LNCaP clone FGC (cell line): ENCODE data around the gene DEK.

Experiments
- DNase-seq: peaks from one replicate; pipeline ENCODE4 v3.0.0-alpha.2; 2011; ENCODE audit warnings: low read depth
- H3K4me3 ChIP-seq: 2 replicates; pipeline ENCODE4 v1.5.1; 2011; ENCODE audit warnings: mild to moderate bottlenecking, low read depth, low read length, control low read depth
- TF ChIP-seq, protein P1 (sequence below): IDR thresholded peaks from 2 replicates; pipeline ENCODE4 v1.5.1; 2012; ENCODE audit warnings: mild to moderate bottlenecking; ENCODE audit not compliant: control insufficient read depth, insufficient read depth; ENCODE audit errors: extremely low read depth

DEK gene

DNA sequence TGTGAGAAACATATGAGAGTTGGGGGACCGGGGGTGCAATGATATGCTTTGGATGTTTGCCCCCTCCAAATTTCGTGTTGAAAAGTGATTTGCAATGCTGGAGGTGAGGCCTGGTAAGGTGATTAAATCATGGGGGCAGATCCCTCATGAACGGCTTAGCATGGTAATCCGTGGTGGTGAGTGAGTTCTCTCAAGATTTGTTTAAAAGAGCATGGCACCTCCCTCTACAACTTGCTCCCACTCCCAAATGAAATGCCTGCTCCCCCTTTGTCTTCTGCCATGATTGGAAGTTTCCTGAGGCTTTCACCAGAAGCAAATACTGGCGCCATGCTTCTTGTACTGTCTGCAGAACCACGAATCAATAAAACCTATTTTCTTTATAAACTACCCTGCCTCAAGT is 2.5 kb downstream of the DEK start:
- DNase-seq, result no peak
- TF ChIP-seq, protein P1, sequence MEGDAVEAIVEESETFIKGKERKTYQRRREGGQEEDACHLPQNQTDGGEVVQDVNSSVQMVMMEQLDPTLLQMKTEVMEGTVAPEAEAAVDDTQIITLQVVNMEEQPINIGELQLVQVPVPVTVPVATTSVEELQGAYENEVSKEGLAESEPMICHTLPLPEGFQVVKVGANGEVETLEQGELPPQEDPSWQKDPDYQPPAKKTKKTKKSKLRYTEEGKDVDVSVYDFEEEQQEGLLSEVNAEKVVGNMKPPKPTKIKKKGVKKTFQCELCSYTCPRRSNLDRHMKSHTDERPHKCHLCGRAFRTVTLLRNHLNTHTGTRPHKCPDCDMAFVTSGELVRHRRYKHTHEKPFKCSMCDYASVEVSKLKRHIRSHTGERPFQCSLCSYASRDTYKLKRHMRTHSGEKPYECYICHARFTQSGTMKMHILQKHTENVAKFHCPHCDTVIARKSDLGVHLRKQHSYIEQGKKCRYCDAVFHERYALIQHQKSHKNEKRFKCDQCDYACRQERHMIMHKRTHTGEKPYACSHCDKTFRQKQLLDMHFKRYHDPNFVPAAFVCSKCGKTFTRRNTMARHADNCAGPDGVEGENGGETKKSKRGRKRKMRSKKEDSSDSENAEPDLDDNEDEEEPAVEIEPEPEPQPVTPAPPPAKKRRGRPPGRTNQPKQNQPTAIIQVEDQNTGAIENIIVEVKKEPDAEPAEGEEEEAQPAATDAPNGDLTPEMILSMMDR, result no peak
- no peak overlapping the region; the same call in 1 of the 2 replicates for H3K4me3 ChIP-seq

- H3K4me3 ChIP-seq, result no peak overlapping the region
- TF ChIP-seq, protein P1, result no peak
- no peak for DNase-seq
These were observed 3.8 kb downstream of the DEK start for GRCh38 chr6:18260448-18261106.

DNA sequence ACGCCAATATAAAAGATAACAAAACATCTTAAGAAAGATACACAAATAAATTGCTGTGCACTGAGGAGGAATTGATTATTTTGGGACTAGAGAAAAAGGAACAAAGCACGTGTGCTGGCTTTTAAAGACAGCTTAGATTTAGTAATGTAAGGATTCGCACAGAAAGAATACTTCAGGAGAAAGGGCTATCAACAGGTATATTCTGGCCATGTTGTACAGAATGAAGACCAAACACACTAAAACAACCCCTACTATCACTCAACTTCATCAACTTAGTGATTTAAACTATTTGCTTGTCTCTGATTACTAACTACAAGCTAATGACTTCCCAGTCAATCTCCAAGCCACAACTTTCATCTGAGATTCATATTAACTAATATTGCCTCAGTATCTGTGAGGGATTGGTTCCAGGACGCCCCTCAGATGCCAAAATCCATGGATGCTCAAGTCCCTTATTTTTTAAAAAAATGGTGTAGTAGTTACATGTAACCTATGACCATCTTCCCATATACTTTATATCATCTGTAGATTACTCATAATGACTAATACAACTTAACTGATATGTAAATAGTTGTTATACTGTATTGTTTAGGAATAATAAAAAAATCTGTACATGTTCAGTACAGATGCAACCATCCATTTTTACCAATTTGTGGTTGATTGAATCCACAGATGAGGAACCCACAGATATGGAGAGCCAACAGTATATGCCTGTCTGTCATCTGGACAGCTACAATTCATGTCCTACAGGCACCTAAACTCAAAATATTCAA is 4.5 kb downstream of the DEK start:
- H3K4me3 ChIP-seq, result no peak overlapping the region
- DNase-seq, result no peak
- TF ChIP-seq, protein P1, result no peak

- DNase-seq, result no peak
These were observed 9.5 kb downstream of the DEK start for GRCh38 chr6:18254793-18255192.

GRCh38 chr6:18253635-18254034 is 10.7 kb downstream of the DEK start:
- no peak overlapping the region for H3K4me3 ChIP-seq
- TF ChIP-seq, protein P1, result no peak

More at GRCh38 chr6:18254793-18255192, 9.5 kb downstream of the DEK start:
- TF ChIP-seq, protein P1, result no peak
- H3K4me3 ChIP-seq, result no peak overlapping the region

DNA sequence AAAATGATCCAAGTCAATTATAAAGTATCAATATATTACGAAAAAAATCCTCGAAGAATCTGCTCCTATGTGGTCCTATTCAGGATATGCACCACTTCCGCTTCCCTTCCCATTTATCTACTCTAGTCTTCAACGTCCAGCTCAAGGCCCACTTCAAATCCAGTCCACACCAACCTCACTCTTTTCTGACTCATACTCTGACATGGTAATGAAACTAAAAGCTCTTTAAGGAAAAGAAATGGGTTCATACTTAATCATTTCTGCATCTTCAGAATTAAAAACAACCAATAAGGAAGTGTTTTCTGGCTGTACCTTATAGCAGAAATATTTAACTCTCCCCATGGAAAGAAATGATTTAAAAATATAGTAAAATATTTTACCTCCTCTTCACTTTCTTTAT is 15.1 kb downstream of the DEK start:
- H3K4me3 ChIP-seq, result no peak overlapping the region
- DNase-seq, result no peak
- TF ChIP-seq, protein P1, result no peak

More at GRCh38 chr6:18253635-18254034, 10.7 kb downstream of the DEK start:
- no peak for DNase-seq
